CD1c-positive myeloid dendritic cell (primary cell): ENCODE measurements around the gene PHKA2.

Source experiments
- DNase-seq: peaks from one replicate; pipeline ENCODE4 v3.0.0-alpha.2; 2016; ENCODE audit errors: extremely low spot score

PHKA2 gene

GRCh38 chrX:18971506-18971905, 12.4 kb downstream of the PHKA2 start:
- no peak for DNase-seq

- DNase-seq = no peak
Measured at GRCh38 chrX:18970465-18970864, 13.4 kb downstream of the PHKA2 start.

GRCh38 chrX:18966624-18967023, 17.3 kb downstream of the PHKA2 start:
- no peak for DNase-seq

- no peak for DNase-seq
Measured at GRCh38 chrX:18964901-18965300, 19.0 kb downstream of the PHKA2 start.

- no peak for DNase-seq
Measured at GRCh38 chrX:18964026-18964425, 19.9 kb downstream of the PHKA2 start.

- no peak for DNase-seq
Measured at GRCh38 chrX:18962329-18962728, 21.6 kb downstream of the PHKA2 start.

GRCh38 chrX:18961686-18962085, 22.2 kb downstream of the PHKA2 start:
- DNase-seq = peak; percentile 49

- no peak for DNase-seq
Measured at GRCh38 chrX:18956303-18957032, 27.4 kb downstream of the PHKA2 start.

GRCh38 chrX:18955676-18956075, 28.2 kb downstream of the PHKA2 start:
- no peak for DNase-seq

- no peak for DNase-seq
Measured at GRCh38 chrX:18951032-18951431, 32.9 kb downstream of the PHKA2 start.

- DNase-seq = no peak
Measured at GRCh38 chrX:18949944-18950301, 34.0 kb downstream of the PHKA2 start.

GRCh38 chrX:18949291-18949943, 34.5 kb downstream of the PHKA2 start:
- DNase-seq = no peak

GRCh38 chrX:18946611-18947010, 37.3 kb downstream of the PHKA2 start:
- DNase-seq = no peak

- no peak for DNase-seq
Measured at GRCh38 chrX:18946157-18946556, 37.8 kb downstream of the PHKA2 start.

GRCh38 chrX:18945483-18945882, 38.4 kb downstream of the PHKA2 start:
- no peak for DNase-seq

- no peak for DNase-seq
Measured at GRCh38 chrX:18944482-18944881, 39.4 kb downstream of the PHKA2 start.

- DNase-seq = no peak
Measured at GRCh38 chrX:18941896-18942295, 42.0 kb downstream of the PHKA2 start.

- DNase-seq = no peak
Measured at GRCh38 chrX:18938710-18939109, 45.2 kb downstream of the PHKA2 start.

- DNase-seq = no peak
Measured at GRCh38 chrX:18937173-18937572, 46.7 kb downstream of the PHKA2 start.

GRCh38 chrX:18935893-18936292, 48.0 kb downstream of the PHKA2 start:
- DNase-seq = no peak

- no peak for DNase-seq
Measured at GRCh38 chrX:18934708-18935107, 49.2 kb downstream of the PHKA2 start.

- no peak for DNase-seq
Measured at GRCh38 chrX:18933617-18934016, 50.3 kb downstream of the PHKA2 start.

- peak; percentile 15 for DNase-seq
Measured at GRCh38 chrX:18931972-18932371, 51.9 kb downstream of the PHKA2 start.

GRCh38 chrX:18929775-18930174, 54.1 kb downstream of the PHKA2 start:
- no peak for DNase-seq
